ENCODE measurements around the gene GALNT13.

DNA sequence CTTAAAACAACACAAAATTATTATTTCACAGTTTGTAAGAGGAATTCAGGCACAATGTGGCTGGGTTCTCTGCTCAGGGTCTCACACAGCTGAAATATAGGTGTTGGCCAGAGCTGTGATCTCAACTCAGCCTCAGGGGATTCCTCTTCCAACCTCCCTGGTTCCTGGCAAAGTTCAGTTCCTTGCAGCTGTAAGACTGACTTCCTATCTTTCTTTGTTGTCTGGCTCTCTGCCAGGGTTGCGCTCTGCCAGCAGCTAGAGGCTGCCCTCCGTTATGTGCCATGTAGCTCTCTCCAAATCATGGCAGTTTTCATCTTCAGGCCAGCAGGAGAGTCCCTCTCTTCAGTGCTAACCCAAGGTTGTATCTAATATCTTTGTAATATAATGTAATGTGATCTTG is 554.3 kb downstream of the GALNT13 start:
- TF ChIP-seq, protein P1, sequence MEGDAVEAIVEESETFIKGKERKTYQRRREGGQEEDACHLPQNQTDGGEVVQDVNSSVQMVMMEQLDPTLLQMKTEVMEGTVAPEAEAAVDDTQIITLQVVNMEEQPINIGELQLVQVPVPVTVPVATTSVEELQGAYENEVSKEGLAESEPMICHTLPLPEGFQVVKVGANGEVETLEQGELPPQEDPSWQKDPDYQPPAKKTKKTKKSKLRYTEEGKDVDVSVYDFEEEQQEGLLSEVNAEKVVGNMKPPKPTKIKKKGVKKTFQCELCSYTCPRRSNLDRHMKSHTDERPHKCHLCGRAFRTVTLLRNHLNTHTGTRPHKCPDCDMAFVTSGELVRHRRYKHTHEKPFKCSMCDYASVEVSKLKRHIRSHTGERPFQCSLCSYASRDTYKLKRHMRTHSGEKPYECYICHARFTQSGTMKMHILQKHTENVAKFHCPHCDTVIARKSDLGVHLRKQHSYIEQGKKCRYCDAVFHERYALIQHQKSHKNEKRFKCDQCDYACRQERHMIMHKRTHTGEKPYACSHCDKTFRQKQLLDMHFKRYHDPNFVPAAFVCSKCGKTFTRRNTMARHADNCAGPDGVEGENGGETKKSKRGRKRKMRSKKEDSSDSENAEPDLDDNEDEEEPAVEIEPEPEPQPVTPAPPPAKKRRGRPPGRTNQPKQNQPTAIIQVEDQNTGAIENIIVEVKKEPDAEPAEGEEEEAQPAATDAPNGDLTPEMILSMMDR (IDR thresholded peaks at IDR 0.05; ENCODE audit: insufficient read depth, low read length, poor library complexity, severe bottlenecking): no peak
- TF ChIP-seq EZH2phosphoT487 (conservative IDR thresholded peaks at IDR 0.05; ENCODE audit: low read length): no peak

Data from SU-DHL-6 (cell line).